Neuron (in vitro differentiated cells): ENCODE measurements around the gene WDR35.
A peak's percentile ranks its signal among the peaks of the same experiment; 100 is the strongest.

ENCODE experiments used
- H2AFZ ChIP-seq: one replicate; pipeline ENCODE4 v1.6.1; 2013; ENCODE audit warnings: low read depth, mild to moderate bottlenecking, inconsistent platforms, low read length, moderate library complexity
- H3K27me3 ChIP-seq: one replicate; pipeline ENCODE4 v1.6.1; 2013; ENCODE audit warnings: low read length; ENCODE audit not compliant: insufficient read depth
- H3K36me3 ChIP-seq: one replicate; pipeline ENCODE4 v1.6.1; 2013; ENCODE audit warnings: low read length; ENCODE audit not compliant: insufficient read depth
- H3K4me1 ChIP-seq: one replicate; pipeline ENCODE4 v1.6.1; 2013; ENCODE audit warnings: low read length; ENCODE audit not compliant: insufficient read depth
- H3K4me3 ChIP-seq: 2 replicates; pipeline ENCODE4 v1.5.1; 2013; ENCODE audit warnings: mild to moderate bottlenecking, low read length, moderate library complexity
- H3K9me3 ChIP-seq: one replicate; pipeline ENCODE4 v1.6.1; 2013; ENCODE audit warnings: low read length

The WDR35 gene

DNA sequence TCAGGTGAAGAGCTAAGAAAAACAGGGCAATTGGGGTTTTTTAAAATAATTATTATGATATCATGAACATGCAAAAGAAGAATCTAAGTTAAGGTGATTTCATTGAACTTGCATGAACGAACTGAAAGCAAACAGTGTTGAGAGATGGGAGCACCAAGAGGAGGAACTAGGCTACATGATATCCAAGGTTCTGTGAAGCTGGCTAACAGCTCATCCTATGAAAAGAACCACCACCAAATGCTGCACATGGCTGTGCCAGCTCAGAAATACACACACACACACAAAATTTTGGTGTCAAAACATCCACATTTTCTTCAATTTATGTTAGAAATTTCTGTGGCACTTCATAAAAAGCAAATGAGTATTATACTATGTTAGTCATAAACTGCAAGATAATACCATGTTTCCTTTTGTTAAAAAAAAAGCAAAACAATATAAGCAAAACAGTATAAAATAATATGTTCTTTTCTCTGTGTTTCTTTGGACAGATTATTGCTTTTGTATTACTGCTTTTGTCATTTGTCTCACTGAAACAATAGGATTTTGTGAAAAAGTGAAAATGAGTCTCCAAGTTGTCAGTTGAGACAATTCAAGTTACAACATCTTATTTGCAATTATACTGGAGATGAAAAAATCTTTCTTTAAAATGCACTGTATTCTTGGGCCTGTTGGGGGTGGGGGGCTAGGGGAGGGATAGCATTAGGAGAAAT, 75.5 kb downstream of the WDR35 start:
- Histone ChIP-seq H3K27me3 (no peaks in the 10 kb centered on the region), H3K4me1 (no peaks in the 10 kb centered on the region), H3K9me3 (no peaks in the 10 kb centered on the region), H3K36me3 (peaks cover 26% of the 10 kb centered on the region), H2AFZ (no peak overlapping the region), H3K4me3 (no peak overlapping the region)

DNA sequence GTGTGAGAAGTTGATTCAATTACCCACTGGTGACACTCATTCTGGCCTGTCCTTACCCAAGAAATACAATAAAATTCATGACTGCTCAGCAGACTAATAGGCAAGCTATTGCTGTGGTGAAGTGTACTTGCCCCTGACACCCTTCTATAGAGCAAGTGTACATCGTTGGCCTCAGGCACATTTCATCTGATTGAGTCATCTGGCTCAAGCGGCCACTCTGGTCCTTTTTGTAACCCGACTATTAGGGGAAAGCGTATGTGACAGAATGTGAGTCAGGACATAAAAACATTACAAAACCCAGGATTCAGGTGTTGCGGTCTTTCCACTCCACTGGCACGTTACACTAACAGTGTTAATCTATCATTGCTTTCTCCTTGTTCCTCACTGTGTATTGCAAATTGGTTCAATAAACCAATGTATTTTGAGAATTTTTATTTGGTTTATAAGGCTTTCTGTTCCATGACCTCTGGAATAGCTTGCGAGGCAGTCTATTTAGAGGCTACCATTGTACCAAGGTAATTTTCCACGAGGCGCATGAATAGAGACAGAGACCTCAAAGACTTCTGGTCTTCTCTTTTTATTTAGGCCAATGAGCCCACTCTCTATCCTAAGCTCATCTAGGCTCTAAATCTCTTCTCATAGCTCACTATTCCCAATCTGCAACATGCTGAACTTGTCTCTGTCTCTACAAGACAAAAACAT, 77.9 kb downstream of the WDR35 start:
- Histone ChIP-seq H3K4me1 (no peaks in the 10 kb centered on the region), H3K9me3 (no peaks in the 10 kb centered on the region), H3K27me3 (no peaks in the 10 kb centered on the region), H2AFZ (no peak overlapping the region), H3K4me3 (no peak overlapping the region), H3K36me3 (peaks cover 24% of the 10 kb centered on the region)

DNA sequence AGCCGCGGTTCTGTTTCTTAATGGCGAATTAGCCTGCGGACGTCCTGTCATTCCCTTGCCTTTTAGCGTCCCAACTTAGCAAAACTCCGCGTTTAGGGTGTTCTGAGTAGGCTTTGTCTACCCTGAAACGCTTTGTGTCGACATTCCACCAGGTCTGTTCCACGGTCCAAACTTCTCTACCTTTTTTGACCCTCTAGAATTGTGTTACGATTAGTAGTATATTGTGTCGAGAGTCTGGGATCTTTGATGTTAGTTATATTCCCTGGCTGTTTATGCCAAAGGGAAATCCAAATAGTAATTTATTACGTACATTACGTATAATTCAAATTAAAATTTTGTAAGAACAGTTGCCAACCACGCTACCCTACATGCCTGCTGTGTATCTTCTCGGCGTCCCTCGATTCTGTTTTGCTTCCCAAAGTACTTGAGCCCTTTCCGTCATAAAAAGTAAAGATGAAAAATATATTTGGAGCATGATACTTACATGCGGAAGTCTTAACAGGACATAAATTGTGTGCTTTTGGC, 87.6 kb downstream of the WDR35 start:
- Histone ChIP-seq H2AFZ (peak overlapping the region; percentile 19), H3K4me1 (peaks cover 40% of the 10 kb centered on the region), H3K36me3 (no peaks in the 10 kb centered on the region), H3K9me3 (no peaks in the 10 kb centered on the region), H3K27me3 (no peaks in the 10 kb centered on the region), H3K4me3 (peak overlapping the region; percentile 62)

DNA sequence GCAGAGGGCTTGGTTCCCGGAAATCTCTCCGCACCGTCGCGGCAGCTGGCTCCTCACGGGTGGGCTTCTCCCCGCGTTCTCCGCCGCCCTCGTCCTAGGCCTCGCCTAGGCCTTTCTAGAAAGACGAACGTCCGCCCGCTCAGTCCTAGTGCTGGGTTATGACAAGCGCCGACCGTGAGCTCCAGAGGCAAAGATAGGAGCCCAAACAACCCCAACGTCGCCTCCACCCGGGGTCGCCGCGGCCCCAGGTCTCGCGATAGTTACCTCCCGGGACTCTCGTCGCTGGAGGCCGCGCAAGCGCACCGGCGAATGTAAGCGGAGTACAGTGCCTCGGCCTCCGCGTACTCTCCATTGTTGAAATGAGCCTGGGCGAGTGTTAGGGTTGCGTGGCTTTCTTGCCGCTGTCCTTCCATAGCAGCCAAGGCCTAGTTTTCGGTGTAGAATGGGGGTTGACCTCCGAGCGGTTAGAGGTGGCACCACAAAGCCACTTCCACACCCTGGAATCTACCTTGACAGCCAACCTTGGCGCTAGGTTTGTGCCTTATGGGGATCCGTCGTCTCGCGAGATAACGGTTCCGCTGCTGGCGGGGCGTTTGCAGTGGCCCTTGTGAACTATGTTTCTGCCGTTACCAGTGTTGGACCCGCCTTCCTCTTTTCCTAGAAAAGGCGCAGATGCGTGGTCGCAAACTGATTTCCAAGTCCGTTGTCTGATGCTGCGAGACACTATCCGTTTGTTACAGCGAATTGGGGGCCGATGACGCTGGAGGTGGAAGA, 88.3 kb downstream of the WDR35 start, which contains the start of gene TTC32:
Gene TTC32 (minus strand): TSS at position 542 of the 774 bp plus-strand sequence. CDS start 129 bp downstream, at position 413.
- no peaks in the 10 kb centered on the region for H3K36me3 ChIP-seq

DNA sequence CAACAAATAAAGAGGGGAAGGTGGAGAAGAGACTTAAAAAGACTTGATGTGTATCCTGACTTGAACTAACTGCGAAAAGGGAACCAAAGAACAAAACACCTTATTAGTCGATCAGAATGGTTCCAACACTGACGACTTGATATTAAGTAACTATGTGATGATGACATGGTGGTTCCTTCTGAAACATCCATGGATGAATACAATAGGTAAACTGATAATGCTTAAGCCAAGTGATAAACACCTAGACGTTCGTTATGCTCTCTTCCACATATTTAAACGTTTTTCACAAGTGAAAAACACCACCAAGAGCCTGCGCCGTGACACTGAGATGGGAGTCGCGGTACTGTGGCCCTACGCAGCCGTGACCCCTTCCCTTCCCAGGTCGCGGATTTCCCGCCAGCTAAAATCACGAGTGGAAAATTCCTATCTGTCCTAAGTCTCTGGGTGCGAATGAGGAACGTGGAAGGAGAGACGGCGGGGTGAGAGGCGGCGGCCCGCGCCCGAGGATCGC, 88.9 kb downstream of the WDR35 start:
- no peaks in the 10 kb centered on the region for H3K27me3 ChIP-seq
- no peaks in the 10 kb centered on the region for H3K9me3 ChIP-seq
- peak overlapping the region; percentile 62 for H3K4me3 ChIP-seq
- H3K36me3 ChIP-seq, result no peaks in the 10 kb centered on the region
- H2AFZ ChIP-seq, result peak overlapping the region; percentile 19
- H3K4me1 ChIP-seq, result peaks cover 41% of the 10 kb centered on the region

More for the DNA sequence above, 88.3 kb downstream of the WDR35 start, which contains the start of gene TTC32:
- no peaks in the 10 kb centered on the region for H3K27me3 ChIP-seq
- no peaks in the 10 kb centered on the region for H3K9me3 ChIP-seq
- H3K4me1 ChIP-seq, result peaks cover 41% of the 10 kb centered on the region
- H3K4me3 ChIP-seq, result peak within 1 kb of the TSS; percentile 62
- peak within 1 kb of the TSS; percentile 19 for H2AFZ ChIP-seq

DNA sequence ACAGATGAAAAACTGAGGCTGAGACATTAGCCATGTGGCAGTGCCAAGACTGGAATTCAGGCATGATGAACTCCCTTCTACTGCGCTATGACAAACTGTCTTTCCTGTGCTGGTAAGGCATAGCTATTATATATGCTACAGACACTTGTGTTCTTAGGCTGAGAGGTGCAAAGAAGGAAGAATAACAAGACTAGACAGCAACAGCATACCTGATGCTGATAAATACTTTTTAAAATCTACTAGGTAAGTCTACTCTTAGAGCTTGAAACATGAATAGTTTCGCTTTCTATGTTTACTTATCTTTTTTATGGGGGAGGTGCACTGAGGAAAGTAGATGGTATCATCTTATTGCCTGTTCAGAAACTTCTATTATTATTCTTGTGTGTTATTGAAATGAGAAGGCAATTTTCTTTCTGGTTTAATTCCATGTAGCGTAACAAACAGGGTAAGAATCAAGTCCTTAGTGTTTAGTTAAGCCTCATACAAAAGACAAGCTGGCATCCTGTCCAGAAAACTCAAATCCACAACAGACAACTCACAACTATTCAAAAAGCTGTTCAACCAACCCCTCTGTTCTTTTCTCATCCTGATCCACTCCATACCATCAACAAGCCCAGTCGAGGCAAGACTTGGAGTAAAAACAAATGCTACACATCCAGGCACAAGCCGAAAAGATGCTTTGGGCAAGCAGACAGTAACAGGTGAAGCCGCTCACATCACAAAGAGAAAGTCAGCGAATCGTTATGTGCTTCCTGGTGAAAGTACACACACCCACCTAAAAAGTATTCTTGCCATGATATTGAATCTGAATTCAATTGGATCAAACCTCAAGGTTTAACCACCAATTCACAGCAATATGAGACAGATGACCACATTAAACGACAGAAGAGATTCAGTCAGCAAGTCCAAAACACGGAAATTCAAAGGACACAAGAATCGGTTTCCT, 89.6 kb downstream of the WDR35 start:
- H2AFZ ChIP-seq, result no peak overlapping the region
- no peaks in the 10 kb centered on the region for H3K36me3 ChIP-seq
- H3K9me3 ChIP-seq, result no peaks in the 10 kb centered on the region
- H3K4me1 ChIP-seq, result peaks cover 45% of the 10 kb centered on the region
- H3K27me3 ChIP-seq, result no peaks in the 10 kb centered on the region
- H3K4me3 ChIP-seq, result peak overlapping the region; percentile 62

DNA sequence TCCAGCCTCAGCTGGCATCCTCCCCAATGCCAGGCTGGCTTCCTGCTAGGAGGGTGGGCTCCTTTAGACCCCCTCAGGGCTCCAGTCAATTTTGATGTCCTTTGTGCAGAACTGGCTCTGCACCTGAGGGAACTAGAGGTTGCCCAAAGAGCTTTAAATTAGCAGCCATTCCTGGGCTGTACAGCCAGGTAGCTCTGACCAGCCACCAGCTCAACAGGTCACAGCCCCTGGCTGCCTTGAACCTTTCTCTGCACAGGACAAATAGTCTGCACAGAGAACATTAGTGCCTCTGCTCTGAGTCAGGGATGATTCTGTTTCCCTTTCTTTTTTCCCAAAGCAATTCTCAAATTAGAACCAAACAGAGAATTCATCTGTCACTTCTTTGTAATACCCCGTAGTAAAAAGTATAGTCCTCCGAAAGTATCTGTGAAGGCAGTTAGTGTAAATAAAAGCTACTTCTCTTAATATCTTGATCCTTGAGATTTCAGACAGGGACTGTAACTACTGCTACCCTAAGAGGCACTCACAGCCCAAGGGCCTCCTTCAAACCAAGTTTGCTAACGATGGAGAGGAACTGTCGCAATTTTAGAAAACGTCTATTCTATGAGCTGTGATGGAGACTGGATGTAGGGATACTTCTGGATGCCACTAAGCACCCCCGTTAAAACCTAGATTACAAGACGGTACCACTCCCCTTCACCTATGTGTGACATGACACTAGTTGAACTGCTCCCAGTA, 91.1 kb downstream of the WDR35 start:
- no peak overlapping the region for H2AFZ ChIP-seq
- H3K9me3 ChIP-seq, result no peaks in the 10 kb centered on the region
- H3K4me1 ChIP-seq, result peaks cover 45% of the 10 kb centered on the region
- H3K36me3 ChIP-seq, result no peaks in the 10 kb centered on the region
- no peaks in the 10 kb centered on the region for H3K27me3 ChIP-seq
- no peak overlapping the region for H3K4me3 ChIP-seq

DNA sequence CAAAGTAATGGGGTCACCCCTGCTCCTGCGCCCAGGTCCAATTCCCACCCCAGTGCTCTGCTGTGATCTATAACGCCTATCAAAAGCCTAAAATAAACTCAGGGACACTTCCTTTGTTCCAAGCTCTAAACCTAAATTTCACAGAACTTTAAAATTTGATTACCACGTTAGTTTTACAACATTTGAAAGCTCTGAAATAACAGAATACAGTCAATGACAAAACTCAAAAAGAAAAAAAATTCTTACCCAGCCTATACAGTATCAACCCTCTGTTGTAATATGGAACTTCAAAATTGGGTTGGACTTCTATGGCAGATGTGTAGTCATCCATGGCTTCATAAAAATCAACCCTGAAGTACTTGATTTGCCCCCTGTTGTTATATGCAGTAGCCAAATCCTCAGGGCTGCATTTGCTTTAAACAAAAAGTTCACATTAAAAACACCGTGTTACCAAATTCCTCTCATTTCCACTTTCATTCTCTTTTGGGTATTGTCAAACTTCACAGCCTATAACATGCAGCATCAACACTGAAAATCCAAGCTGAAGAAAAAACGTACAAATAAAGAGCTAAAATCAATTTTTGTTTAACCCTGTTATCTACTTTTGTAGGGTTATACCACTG, 92.2 kb downstream of the WDR35 start:
- no peaks in the 10 kb centered on the region for H3K36me3 ChIP-seq
- peaks cover 40% of the 10 kb centered on the region for H3K4me1 ChIP-seq
- no peak overlapping the region for H3K4me3 ChIP-seq
- no peaks in the 10 kb centered on the region for H3K27me3 ChIP-seq
- no peak overlapping the region for H2AFZ ChIP-seq
- no peaks in the 10 kb centered on the region for H3K9me3 ChIP-seq

DNA sequence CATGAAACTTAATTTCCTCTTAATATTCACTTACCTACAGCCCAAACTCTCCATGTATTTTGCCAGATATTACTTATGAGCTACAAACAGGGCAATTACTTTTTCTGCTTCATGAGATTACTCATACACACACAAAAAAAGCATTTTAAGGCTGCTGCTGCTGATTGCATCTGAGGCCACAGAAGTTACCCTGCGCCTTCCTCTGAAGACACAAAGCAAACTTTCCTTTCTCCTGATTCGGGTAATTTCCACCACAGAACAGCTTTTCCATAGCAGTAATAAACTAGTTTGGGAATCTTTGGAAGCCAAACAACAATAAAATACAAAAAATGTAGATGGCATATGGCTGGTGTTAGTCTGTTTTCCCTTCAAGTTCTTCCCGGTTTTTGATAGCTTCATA, 94.4 kb downstream of the WDR35 start:
- Histone ChIP-seq H3K36me3 (no peaks in the 10 kb centered on the region), H3K9me3 (no peaks in the 10 kb centered on the region), H2AFZ (no peak overlapping the region), H3K4me3 (no peak overlapping the region), H3K4me1 (peaks cover 35% of the 10 kb centered on the region), H3K27me3 (no peaks in the 10 kb centered on the region)

DNA sequence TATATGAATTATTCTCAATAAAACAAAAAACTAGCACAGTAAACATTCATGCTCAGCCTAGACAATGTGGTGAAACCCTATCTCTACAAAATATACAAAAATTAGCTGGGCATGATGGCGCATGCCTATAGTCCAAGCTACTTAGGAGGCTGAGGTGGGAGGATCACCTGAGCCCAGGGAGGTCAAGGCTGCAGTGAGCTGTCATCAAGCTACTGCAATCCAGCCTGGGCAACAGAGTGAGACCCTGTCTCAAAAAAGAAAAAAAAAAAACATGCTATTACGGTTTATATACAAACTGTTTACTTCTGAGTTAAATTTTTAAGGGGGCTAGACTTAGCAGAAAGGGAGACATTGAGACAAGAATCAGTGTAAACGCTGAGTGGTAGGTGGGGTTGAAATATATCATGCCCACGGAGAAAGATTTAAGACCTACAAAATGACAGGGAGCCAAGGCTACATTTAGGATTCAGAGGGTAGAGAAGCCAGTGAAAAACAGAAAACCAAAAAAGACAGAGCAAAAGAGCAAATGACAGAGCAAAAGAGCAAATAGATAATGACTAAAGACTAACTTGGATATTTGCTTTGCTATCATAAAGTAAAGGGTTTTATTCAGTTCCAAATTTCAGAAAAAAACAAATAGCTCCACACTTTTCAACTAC, 95.6 kb downstream of the WDR35 start:
- H3K36me3 ChIP-seq, result no peaks in the 10 kb centered on the region
- H3K4me1 ChIP-seq, result peaks cover 33% of the 10 kb centered on the region
- no peak overlapping the region for H3K4me3 ChIP-seq
- no peaks in the 10 kb centered on the region for H3K27me3 ChIP-seq
- no peaks in the 10 kb centered on the region for H3K9me3 ChIP-seq
- no peak overlapping the region for H2AFZ ChIP-seq
